ENCODE measurements around the gene RASA2. TPM values are rescaled to one million over a fixed set of nuclear protein-coding genes. Genes with fewer than 3 reads are reported as not detected.

Gene RASA2
- total and polyA plus RNA-seq, 9 of the 15 experiments (the other 6 are each of a cell fraction or from before 2014, with no cell fraction given), result 2.0 to 12.8 (median 9.5) TPM

GRCh38 chr3:141644931-141645330, 158.1 kb downstream of the RASA2 start (continued):
- TF ChIP-seq CC2D1A (IDR thresholded peaks at IDR 0.05) (peak; percentile 59), ZNF695 (CRISPR knock-in tag; IDR thresholded peaks at IDR 0.05) (no peak), NR2C1 (IDR thresholded peaks at IDR 0.05) (peak; percentile 50; the same call in 1 of the 2 replicates), NR2C1 (tag; IDR thresholded peaks at IDR 0.05) (no peak; the same call in 1 of the 2 replicates)

GRCh38 chr3:141646760-141647561, 160.1 kb downstream of the RASA2 start:
- ChIA-PET CTCF (ENCODE audit: low intra/inter-chr PET ratio) (interaction anchor here (0.6 kb wide), 1 partner anchor 645 kb away, joined by 4 read pairs; no protein-coding TSS in a partner anchor), POLR2A (no interaction called here)
- H3K4me3 ChIP-seq, result no peak overlapping the region
- H2AFZ ChIP-seq (ENCODE audit: low read depth, low read length), result peak overlapping the region; percentile 73
- H4K20me1 ChIP-seq (replicated peaks; ENCODE audit: control insufficient read depth, insufficient read depth, low read length), result no peaks in the 10 kb centered on the region
- no peaks in the 10 kb centered on the region for H3K9me1 ChIP-seq (ENCODE audit: control insufficient read depth, insufficient read depth, low read length)
- ATAC-seq (peak; percentile 92), FAIRE-seq (peak; percentile 78), DNase-seq (ENCODE audit: extremely low read depth in 1 of 4, low spot score in 3 of 4) (peak; percentile 62 to 80 (median 69))
- peak overlapping the region; percentile 26; the same call in 1 of the 3 replicates for H3K27ac ChIP-seq (ENCODE audit: extremely low read depth, low read depth, low read length)
- BruUV-seq (replicated peaks), result no TSS peak
- peaks cover 0 to 18% of the 10 kb centered on the region in 2 experiments; a peak in 3 of 5 replicates for H3K4me1 ChIP-seq (replicated peaks in 1 of 2; ENCODE audit: control insufficient read depth in 2 of 2, insufficient read depth in 2 of 2, low read length in 2 of 2)
- no peak overlapping the region for H3K9ac ChIP-seq (ENCODE audit: insufficient read depth in 1 of 2, low read depth in 2 of 2, low read length in 2 of 2)
- no peaks in the 10 kb centered on the region for H3K9me3 ChIP-seq (replicated peaks; ENCODE audit: control insufficient read depth, insufficient read depth, low read depth, low read length)
- no peaks in the 10 kb centered on the region for H3K79me2 ChIP-seq (ENCODE audit: control insufficient read depth, insufficient read depth, low read length)
- no peaks in the 10 kb centered on the region for H3K27me3 ChIP-seq (ENCODE audit: control insufficient read depth in 2 of 2, insufficient read depth in 2 of 2, low read length in 2 of 2)
- H3K36me3 ChIP-seq (ENCODE audit: control insufficient read depth, insufficient read depth, low read length), result no peaks in the 10 kb centered on the region
- intact Hi-C loops (cut with micrococcal nuclease), result loop anchor here (5.0 kb wide), 1 partner anchor 335 kb away; no protein-coding TSS in a partner anchor
- in situ Hi-C loops (cut with MboI), result loop anchor here (10.0 kb wide), 1 partner anchor 172 kb away; no protein-coding TSS in a partner anchor
- H3K4me2 ChIP-seq (ENCODE audit: insufficient read depth, low read length), result peak overlapping the region; percentile 16; the same call in 1 of the 2 replicates
- 55% methylated on average over 8 of the region's 8 CpGs for WGBS (ENCODE audit: insufficient coverage, low coverage, missing lambda C conversion rate)
- TF ChIP-seq ZNF143 (CRISPR knock-in tag; IDR thresholded peaks at IDR 0.05), result peak; percentile 81
- TF ChIP-seq NR2C1 (IDR thresholded peaks at IDR 0.05), result peak; percentile 34; the same call in 1 of the 2 replicates
- peak; percentile 80 for TF ChIP-seq NR2C1 (tag; IDR thresholded peaks at IDR 0.05)
- no peak for TF ChIP-seq MCM2 (IDR thresholded peaks at IDR 0.05; ENCODE audit: low read depth)
- peak; percentile 26 for TF ChIP-seq FOS (IDR thresholded peaks at IDR 0.05; ENCODE audit: extremely low read depth, insufficient read length)
- TF ChIP-seq ZBTB11 (CRISPR knock-in tag; IDR thresholded peaks at IDR 0.05), result 0 out of 6 replicates have a peak, but pooled peaks of 1 of the 3 experiments have one; percentile 29

Measured in K562 (cell line).